H1 (cell line): ENCODE results near the gene GJC3. TPM values are rescaled to one million over a fixed set of nuclear protein-coding genes. Genes with fewer than 3 reads are reported as not detected.

Experiments
- CTCF ChIA-PET: fragments of 300-600 bp; sonication (Branson Sonifier 250); formaldehyde crosslinking; loops from one replicate; lab custom pipeline; 2021; ENCODE audit not compliant: partially characterized antibody; lab: Charles Lee
- POLR2A ChIA-PET: fragments of 300-600 bp; sonication (Branson Sonifier 250); formaldehyde crosslinking; loops from one replicate; lab custom pipeline; 2021; ENCODE audit warnings: inconsistent platforms; ENCODE audit not compliant: partially characterized antibody; lab: Charles Lee
- DNase-seq, 2 experiments: peaks; one replicate each; pipeline versions ENCODE4 v3.0.0 to v3.0.0-alpha.2; 2010 to 2022; ENCODE audit warnings: low spot score in 2 of 2, low read depth in 1 of 2, mixed read lengths in 1 of 2
- FAIRE-seq: peaks from 2 replicates; lab custom pipeline; 2011; peaks lifted over from hg19 to GRCh38; lab: Jason Lieb, UNC
- H2AFZ ChIP-seq: 2 replicates; pipeline ENCODE4 v1.8.1; 2012; ENCODE audit warnings: low read length, inconsistent platforms
- H2AK5ac ChIP-seq: 2 replicates; pipeline ENCODE4 v1.6.1; 2013; ENCODE audit warnings: low read depth, low read length
- H2BK120ac ChIP-seq: replicated peaks from 2 replicates; pipeline ENCODE3; 2013; ENCODE audit warnings: low read depth, low read length, inconsistent platforms
- H2BK12ac ChIP-seq: 2 replicates; pipeline ENCODE4 v1.6.1; 2013; ENCODE audit warnings: low read depth, low read length
- H2BK15ac ChIP-seq: 2 replicates; pipeline ENCODE4 v1.6.1; 2013; ENCODE audit warnings: low read length
- H2BK20ac ChIP-seq: 2 replicates; pipeline ENCODE4 v1.6.1; 2013; ENCODE audit warnings: low read length
- H2BK5ac ChIP-seq: 2 replicates; pipeline ENCODE4 v1.6.1; 2013; ENCODE audit warnings: low read depth, low read length
- H3K14ac ChIP-seq: 2 replicates; pipeline ENCODE4 v1.6.1; 2013; ENCODE audit warnings: inconsistent platforms; ENCODE audit not compliant: insufficient read length
- H3K18ac ChIP-seq: 2 replicates; pipeline ENCODE4 v1.6.1; 2013; ENCODE audit warnings: low read length; ENCODE audit errors: extremely low read depth
- H3K23ac ChIP-seq: 2 replicates; pipeline ENCODE4 v1.6.1; 2013; ENCODE audit warnings: inconsistent platforms; ENCODE audit not compliant: insufficient read length
- H3K23me2 ChIP-seq: 2 replicates; pipeline ENCODE4 v1.6.1; 2013; ENCODE audit warnings: low read depth, low read length
- H3K27ac ChIP-seq: 2 replicates; pipeline ENCODE4 v1.6.1; 2011; ENCODE audit warnings: low read depth, low read length, inconsistent platforms
- H3K27me3 ChIP-seq, 4 experiments: replicated peaks in 1 of 4; 1 replicate in 1 of 4; 2 replicates in 3 of 4; pipeline versions ENCODE4 v1.6.1 to v1.8.1; 2011 to 2013; ENCODE audit warnings: low read length in 3 of 4, mild to moderate bottlenecking in 3 of 4, inconsistent platforms in 2 of 4, mixed read lengths in 2 of 4, moderate library complexity in 1 of 4; ENCODE audit not compliant: control insufficient read depth in 3 of 4, insufficient read depth in 3 of 4; ENCODE audit errors: extremely low read depth in 1 of 4
- H3K36me3 ChIP-seq, 4 experiments: 2 replicates each; pipeline versions ENCODE4 v1.6.1 to v1.8.1; 2011 to 2013; ENCODE audit warnings: mild to moderate bottlenecking in 4 of 4, low read length in 3 of 4, moderate library complexity in 2 of 4, control low read depth in 1 of 4, inconsistent platforms in 1 of 4; ENCODE audit not compliant: insufficient read depth in 4 of 4, control insufficient read depth in 2 of 4
- H3K4ac ChIP-seq: replicated peaks from 2 replicates; pipeline ENCODE3; 2013; ENCODE audit warnings: low read length, low read depth, mixed read lengths, inconsistent platforms; ENCODE audit not compliant: insufficient read length
- H3K4me1 ChIP-seq, 4 experiments: replicated peaks in 1 of 4; 1 replicate in 1 of 4; 2 replicates in 3 of 4; pipeline versions ENCODE4 v1.6.1 to v1.8.1; 2011 to 2013; ENCODE audit warnings: low read length in 3 of 4, inconsistent platforms in 2 of 4, mixed read lengths in 1 of 4; ENCODE audit not compliant: insufficient read depth in 4 of 4, control insufficient read depth in 3 of 4
- H3K4me2 ChIP-seq, 2 experiments: 2 replicates each; pipeline versions ENCODE4 v1.6.1 to v1.8.1; 2011 to 2013; ENCODE audit warnings: low read depth in 2 of 2, low read length in 2 of 2, control low read depth in 1 of 2, inconsistent platforms in 1 of 2, mild to moderate bottlenecking in 1 of 2; ENCODE audit not compliant: insufficient read depth in 1 of 2
- H3K4me3 ChIP-seq, 4 experiments: fragments of 200-600, 300-600 bp in 1 of 4; sonication (generic), shearing (Covaris generic), sonication (Bioruptor Twin) in 1 of 4; 2 replicates each; pipeline versions ENCODE4 v1.5.1 to v1.8.1; 2011 to 2016; ENCODE audit warnings: low read length in 4 of 4, low read depth in 3 of 4, control low read depth in 2 of 4, inconsistent platforms in 2 of 4, mild to moderate bottlenecking in 2 of 4, mixed read lengths in 1 of 4, moderate library complexity in 1 of 4; ENCODE audit not compliant: insufficient read depth in 2 of 4; ENCODE audit errors: extremely low read depth in 1 of 4
- H3K56ac ChIP-seq: replicated peaks from 2 replicates; pipeline ENCODE3; 2013; ENCODE audit warnings: low read depth, mild to moderate bottlenecking, mixed read lengths, low read length, inconsistent platforms; ENCODE audit not compliant: insufficient read length
- H3K79me1 ChIP-seq: 2 replicates; pipeline ENCODE4 v1.6.1; 2013; ENCODE audit warnings: low read depth, low read length, control low read depth
- H3K79me2 ChIP-seq, 2 experiments: 2 replicates each; pipeline versions ENCODE4 v1.6.1 to v1.8.1; 2012 to 2013; ENCODE audit warnings: low read length in 2 of 2, mild to moderate bottlenecking in 2 of 2, inconsistent platforms in 1 of 2; ENCODE audit not compliant: insufficient read depth in 2 of 2, control insufficient read depth in 1 of 2
- H3K9ac ChIP-seq, 4 experiments: replicated peaks in 1 of 4; 1 replicate in 1 of 4; 2 replicates in 3 of 4; pipeline versions ENCODE4 v1.6.1 to v1.8.1; 2011 to 2013; ENCODE audit warnings: low read depth in 3 of 4, low read length in 3 of 4, control low read depth in 2 of 4, mild to moderate bottlenecking in 2 of 4, moderate library complexity in 2 of 4, inconsistent platforms in 1 of 4; ENCODE audit errors: extremely low read depth in 1 of 4
- H3K9me3 ChIP-seq, 2 experiments: 2 replicates each; pipeline versions ENCODE4 v1.6.1 to v1.8.1; 2012 to 2013; ENCODE audit warnings: mild to moderate bottlenecking in 2 of 2, moderate library complexity in 2 of 2, control low read depth in 1 of 2, inconsistent platforms in 1 of 2, low read depth in 1 of 2, low read length in 1 of 2, mixed read lengths in 1 of 2; ENCODE audit not compliant: insufficient read depth in 2 of 2
- H4K20me1 ChIP-seq, 2 experiments: replicated peaks in 1 of 2; 2 replicates each; pipeline versions ENCODE3 to v1.8.1; 2011 to 2013; ENCODE audit warnings: inconsistent platforms in 2 of 2, low read length in 2 of 2, mild to moderate bottlenecking in 1 of 2; ENCODE audit not compliant: insufficient read depth in 2 of 2, control insufficient read depth in 1 of 2
- H4K5ac ChIP-seq: 2 replicates; pipeline ENCODE4 v1.6.1; 2013; ENCODE audit warnings: low read length, low read depth, mixed read lengths, inconsistent platforms; ENCODE audit not compliant: insufficient read length
- H4K8ac ChIP-seq: 2 replicates; pipeline ENCODE4 v1.8.0; 2013; ENCODE audit warnings: mild to moderate bottlenecking, moderate library complexity, low read length, inconsistent platforms; ENCODE audit not compliant: insufficient read depth; ENCODE audit errors: extremely low read depth
- H4K91ac ChIP-seq: replicated peaks from 2 replicates; pipeline ENCODE3; 2013; ENCODE audit warnings: low read length, mixed read lengths, inconsistent platforms; ENCODE audit not compliant: insufficient read length
- EGR1 ChIP-seq: IDR thresholded peaks from 2 replicates; pipeline ENCODE4 v1.6.1; 2011; ENCODE audit warnings: low read depth, low read length, borderline replicate concordance
- EZH2 ChIP-seq: fragments of 200-600 bp; sonication (generic); IDR thresholded peaks from 2 replicates; pipeline ENCODE4 v1.7.1; 2012; ENCODE audit warnings: low read depth, mild to moderate bottlenecking, moderate library complexity, low read length, inconsistent platforms; ENCODE audit not compliant: severe bottlenecking
- FOSL1 ChIP-seq: IDR thresholded peaks from 2 replicates; pipeline ENCODE4 v1.6.1; 2011; ENCODE audit warnings: mild to moderate bottlenecking, low read depth, low read length, moderate library complexity; ENCODE audit not compliant: insufficient read depth
- POLR2AphosphoS5 ChIP-seq: IDR thresholded peaks from 2 replicates; pipeline ENCODE4 v1.6.1; 2011; ENCODE audit warnings: low read depth, low read length
- RBBP5 ChIP-seq: IDR thresholded peaks from 2 replicates; pipeline ENCODE4 v1.7.1; 2012; ENCODE audit warnings: low read depth, mild to moderate bottlenecking, inconsistent platforms, low read length, moderate library complexity, borderline replicate concordance
- SRF ChIP-seq: IDR thresholded peaks from 2 replicates; pipeline ENCODE4 v1.6.1; 2011; ENCODE audit warnings: mild to moderate bottlenecking, low read depth, low read length, moderate library complexity
- TAF7 ChIP-seq: optimal IDR thresholded peaks from 2 replicates; pipeline ENCODE3; 2011; ENCODE audit warnings: low read depth, mild to moderate bottlenecking, inconsistent platforms, low read length, moderate library complexity, borderline replicate concordance
- WGBS, 2 experiments: shearing (Covaris generic) in 1 of 2; methylation state at CpG; one replicate each; pipeline versions ENCODE4 v1.1.6 to v1.1.7; 2013 to 2015; ENCODE audit warnings: low lambda C conversion rate in 2 of 2, mixed read lengths in 2 of 2, inconsistent platforms in 1 of 2, low coverage in 1 of 2, missing lambda C conversion rate in 1 of 2; ENCODE audit not compliant: insufficient replicate concordance in 2 of 2, insufficient coverage in 1 of 2, insufficient read length in 1 of 2; ENCODE audit errors: extremely low coverage in 1 of 2, missing lambda C conversion rate in 1 of 2; 5-methylcytosine and 5-hydroxymethylcytosine counted together
- polyA plus RNA-seq, 7 experiments: library from polyadenylated mRNA; depleted of rRNA in 3 of 7; stranded (reverse) in 5 of 7; unstranded in 2 of 7; fragments of >200 nt in 5 of 7; fragments of 200-250 nt in 2 of 7; gene quantifications; 1 replicate in 5 of 7; 2 replicates in 1 of 7; 4 replicates in 1 of 7; pipeline versions ENCODE4 v1.2.1 to v1.2.3, GENCODE V29; 2011 to 2013; ENCODE audit warnings: missing spikeins in 2 of 7, mixed read lengths in 2 of 7
- total RNA-seq: library from RNA; stranded (reverse); fragmentation: NEBNext Ultra II Directional; extraction: Animal tissue kit (Norgen Biotek cat#: 25700); gene quantifications from 2 replicates; pipeline ENCODE4 v1.2.1, GENCODE V29; 2021

Gene GJC3
- total and polyA plus RNA-seq, 2 of the 8 experiments (the other 6 are each of a cell fraction or from before 2014, with no cell fraction given): 2.7 to 3.0 TPM

GRCh38 chr7:99919814-99920112 is 9.7 kb downstream of the GJC3 start:
- Histone ChIP-seq H3K4me2 (no peak overlapping the region; a peak in 1 of 4 replicates), H3K27ac (no peak overlapping the region), H2BK20ac (no peak overlapping the region)
- TF ChIP-seq SRF (no peak), POLR2AphosphoS5 (no peak), EGR1 (no peak), RBBP5 (no peak), TAF7 (no peak), FOSL1 (no peak), EZH2 (no peak)

More at GRCh38 chr7:99919814-99920112, 9.7 kb downstream of the GJC3 start:
- Histone ChIP-seq H3K14ac (no peak overlapping the region), H3K56ac (no peak overlapping the region), H2AK5ac (no peak overlapping the region), H3K79me2 (no peaks in the 10 kb centered on the region), H3K9me3 (peaks cover 7 to 24% of the 10 kb centered on the region in 2 experiments; a peak in 2 of 4 replicates), H3K4me1 (no peaks in the 10 kb centered on the region), H4K5ac (no peak overlapping the region), H4K8ac (peak overlapping the region; percentile 89; the same call in 1 of the 2 replicates), H3K23ac (no peak overlapping the region), H2BK12ac (no peak overlapping the region), H3K36me3 (peaks cover 0 to 2% (median 0%) of the 10 kb centered on the region in 4 experiments; a peak in 1 of 8 replicates), H2AFZ (no peak overlapping the region), H4K91ac (no peak overlapping the region), H3K27me3 (no peaks in the 10 kb centered on the region), H2BK120ac (no peak overlapping the region), H4K20me1 (no peaks in the 10 kb centered on the region), H2BK15ac (no peak overlapping the region), H3K18ac (no peak overlapping the region), H3K9ac (no peak overlapping the region), H2BK5ac (no peak overlapping the region), H3K23me2 (no peaks in the 10 kb centered on the region; the same call in 1 of the 2 replicates), H3K4ac (no peak overlapping the region), H3K4me3 (peak overlapping the region in 1 of 4 experiments; percentile 26; a peak in 1 of 8 replicates), H3K79me1 (no peaks in the 10 kb centered on the region; the same call in none of the 2 replicates)
- DNase-seq: no peak
- FAIRE-seq: no peak
- CTCF ChIA-PET: interaction anchor here (1.2 to 11.2 kb wide), 2 partner anchors 30 to 71 kb away, joined by 3 to 241 read pairs; no protein-coding TSS in a partner anchor
- POLR2A ChIA-PET: interaction anchor here (1.0 to 4.3 kb wide), 3 partner anchors 25 to 95 kb away, joined by 4 to 28 read pairs (median 5); partner anchors contain the start of gene ZKSCAN1
- WGBS, 2 experiments: 90% methylated on average over 4 of the region's 4 CpGs; no CpG with 5 or more reads in 1 of the 2 experiments
